Measurements from ENCODE around the gene APOO. TPM values are rescaled to one million over a fixed set of nuclear protein-coding genes. Genes with fewer than 3 reads are reported as not detected.

Gene APOO
- total and polyA plus RNA-seq, 2 of the 4 experiments (the other 2 are of a cell fraction): 9.0 to 14.2 TPM

DNA sequence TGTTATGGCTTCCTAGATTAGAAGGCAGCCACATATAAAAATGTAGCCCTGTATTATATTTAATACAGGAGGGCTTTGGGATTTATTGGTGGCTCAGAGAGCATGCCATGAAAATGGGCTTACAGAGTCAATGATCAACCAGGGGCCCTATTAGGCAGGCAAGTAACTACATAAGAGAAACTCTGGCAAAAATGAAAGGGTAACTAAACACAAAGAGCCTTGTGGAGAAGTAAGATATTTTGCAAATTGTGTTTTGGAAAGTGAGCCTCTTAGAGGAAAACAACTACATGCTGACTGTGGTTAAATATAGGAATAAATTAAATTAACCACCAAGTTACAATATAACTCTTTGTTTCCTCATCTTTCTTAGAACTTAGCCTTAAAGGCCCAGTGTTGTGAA lies 119.2 kb downstream of the APOO start:
- Histone ChIP-seq H2BK15ac (ENCODE audit: low read depth, low read length) (no peak overlapping the region), H3K4ac (ENCODE audit: low read depth, low read length) (no peak overlapping the region), H3K9me3 (ENCODE audit: control insufficient read depth, insufficient read depth, low read length) (no peaks in the 10 kb centered on the region), H2AK5ac (ENCODE audit: low read depth, low read length) (no peak overlapping the region), H3K18ac (ENCODE audit: low read depth, low read length) (no peak overlapping the region), H3K27ac (ENCODE audit: insufficient read depth, low read length) (no peak overlapping the region), H3K56ac (ENCODE audit: extremely low read depth, insufficient read depth, low read length) (no peak overlapping the region), H4K91ac (ENCODE audit: insufficient read depth, low read depth, low read length) (no peak overlapping the region), H4K20me1 (ENCODE audit: insufficient read depth, low read length) (peaks cover 3% of the 10 kb centered on the region; the same call in 1 of the 2 replicates), H3K14ac (replicated peaks; ENCODE audit: low read depth, low read length) (no peak overlapping the region), H3K4me3 (ENCODE audit: insufficient read depth, low read depth, low read length) (no peak overlapping the region), H2BK120ac (ENCODE audit: low read depth, low read length) (no peak overlapping the region), H3K4me1 (ENCODE audit: control insufficient read depth, insufficient read depth, low read length) (no peaks in the 10 kb centered on the region), H3K79me1 (ENCODE audit: low read depth in 1 of 2, low read length in 2 of 2) (peaks cover 0 to 5% of the 10 kb centered on the region in 2 experiments; a peak in 1 of 4 replicates), H3K4me2 (ENCODE audit: low read depth, low read length) (no peak overlapping the region), H3K36me3 (ENCODE audit: control insufficient read depth, insufficient read depth, low read length) (peaks cover 2% of the 10 kb centered on the region; the same call in 1 of the 2 replicates), H4K8ac (ENCODE audit: low read depth in 2 of 2, low read length in 2 of 2) (no peak overlapping the region), H3K9ac (ENCODE audit: low read depth, low read length) (no peak overlapping the region), H3K23ac (ENCODE audit: low read depth, low read length) (no peak overlapping the region), H4K5ac (ENCODE audit: low read depth, low read length) (no peak overlapping the region), H3K9me1 (ENCODE audit: insufficient read depth, low read length) (no peaks in the 10 kb centered on the region), H2AK9ac (replicated peaks; ENCODE audit: low read depth, low read length, poor library complexity) (no peak overlapping the region), H2AFZ (replicated peaks; ENCODE audit: low read length, poor library complexity) (no peak overlapping the region), H2BK20ac (ENCODE audit: low read depth, low read length) (no peak overlapping the region), H3K27me3 (ENCODE audit: control insufficient read depth, insufficient read depth, low read length) (no peaks in the 10 kb centered on the region), H2BK5ac (ENCODE audit: low read depth, low read length, poor library complexity, severe bottlenecking) (no peak overlapping the region)
- intact Hi-C loops (cut with micrococcal nuclease): no loop called here
- dilution Hi-C loops (cut with HindIII; ENCODE audit: low sequenced_read_pairs, unreplicated experiment): no loop called here
- ChIA-PET POLR2A (ENCODE audit: unreplicated experiment) (no interaction called here), CTCF (no interaction called here)
- no TSS peak for BruUV-seq (replicated peaks)
- in situ Hi-C loops (cut with MboI; ENCODE audit: low sequenced_read_pairs): loop anchor here (10.0 kb wide), 1 partner anchor 116 kb away; the partner anchor contains the start of genes APOO and CXorf58
- TF ChIP-seq CHD1 (IDR thresholded peaks at IDR 0.05; ENCODE audit: low read depth, low read length) (no peak), FOS (IDR thresholded peaks at IDR 0.05; ENCODE audit: low read depth, low read length) (no peak), BHLHE40 (IDR thresholded peaks at IDR 0.05; ENCODE audit: low read depth, low read length) (no peak), SMC3 (IDR thresholded peaks at IDR 0.05; ENCODE audit: low read depth, low read length) (no peak), MAFK (IDR thresholded peaks at IDR 0.05; ENCODE audit: low read depth, low read length) (no peak), MAZ (IDR thresholded peaks at IDR 0.05; ENCODE audit: borderline replicate concordance, low read depth, low read length) (no peak), NFE2L2 (IDR thresholded peaks at IDR 0.05; ENCODE audit: low read depth, low read length) (no peak), CEBPB (IDR thresholded peaks at IDR 0.05; ENCODE audit: low read depth, low read length) (no peak), RAD21 (IDR thresholded peaks at IDR 0.05; ENCODE audit: low read length) (no peak), POLR2A (IDR thresholded peaks at IDR 0.05; ENCODE audit: low read depth, low read length) (no peak), RFX5 (IDR thresholded peaks at IDR 0.05; ENCODE audit: low read depth, low read length) (no peak), RCOR1 (IDR thresholded peaks at IDR 0.05; ENCODE audit: insufficient replicate concordance, low read length) (no peak), MXI1 (IDR thresholded peaks at IDR 0.05; ENCODE audit: borderline replicate concordance, low read depth, low read length) (no peak)
- TF ChIP-seq, protein P1, sequence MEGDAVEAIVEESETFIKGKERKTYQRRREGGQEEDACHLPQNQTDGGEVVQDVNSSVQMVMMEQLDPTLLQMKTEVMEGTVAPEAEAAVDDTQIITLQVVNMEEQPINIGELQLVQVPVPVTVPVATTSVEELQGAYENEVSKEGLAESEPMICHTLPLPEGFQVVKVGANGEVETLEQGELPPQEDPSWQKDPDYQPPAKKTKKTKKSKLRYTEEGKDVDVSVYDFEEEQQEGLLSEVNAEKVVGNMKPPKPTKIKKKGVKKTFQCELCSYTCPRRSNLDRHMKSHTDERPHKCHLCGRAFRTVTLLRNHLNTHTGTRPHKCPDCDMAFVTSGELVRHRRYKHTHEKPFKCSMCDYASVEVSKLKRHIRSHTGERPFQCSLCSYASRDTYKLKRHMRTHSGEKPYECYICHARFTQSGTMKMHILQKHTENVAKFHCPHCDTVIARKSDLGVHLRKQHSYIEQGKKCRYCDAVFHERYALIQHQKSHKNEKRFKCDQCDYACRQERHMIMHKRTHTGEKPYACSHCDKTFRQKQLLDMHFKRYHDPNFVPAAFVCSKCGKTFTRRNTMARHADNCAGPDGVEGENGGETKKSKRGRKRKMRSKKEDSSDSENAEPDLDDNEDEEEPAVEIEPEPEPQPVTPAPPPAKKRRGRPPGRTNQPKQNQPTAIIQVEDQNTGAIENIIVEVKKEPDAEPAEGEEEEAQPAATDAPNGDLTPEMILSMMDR (conservative IDR thresholded peaks at IDR 0.05; ENCODE audit: low read depth, low read length): no peak
- TF ChIP-seq, protein P2, sequence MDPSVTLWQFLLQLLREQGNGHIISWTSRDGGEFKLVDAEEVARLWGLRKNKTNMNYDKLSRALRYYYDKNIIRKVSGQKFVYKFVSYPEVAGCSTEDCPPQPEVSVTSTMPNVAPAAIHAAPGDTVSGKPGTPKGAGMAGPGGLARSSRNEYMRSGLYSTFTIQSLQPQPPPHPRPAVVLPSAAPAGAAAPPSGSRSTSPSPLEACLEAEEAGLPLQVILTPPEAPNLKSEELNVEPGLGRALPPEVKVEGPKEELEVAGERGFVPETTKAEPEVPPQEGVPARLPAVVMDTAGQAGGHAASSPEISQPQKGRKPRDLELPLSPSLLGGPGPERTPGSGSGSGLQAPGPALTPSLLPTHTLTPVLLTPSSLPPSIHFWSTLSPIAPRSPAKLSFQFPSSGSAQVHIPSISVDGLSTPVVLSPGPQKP (IDR thresholded peaks at IDR 0.05; ENCODE audit: borderline replicate concordance, low read depth, low read length): no peak
- TF ChIP-seq, protein P3, sequence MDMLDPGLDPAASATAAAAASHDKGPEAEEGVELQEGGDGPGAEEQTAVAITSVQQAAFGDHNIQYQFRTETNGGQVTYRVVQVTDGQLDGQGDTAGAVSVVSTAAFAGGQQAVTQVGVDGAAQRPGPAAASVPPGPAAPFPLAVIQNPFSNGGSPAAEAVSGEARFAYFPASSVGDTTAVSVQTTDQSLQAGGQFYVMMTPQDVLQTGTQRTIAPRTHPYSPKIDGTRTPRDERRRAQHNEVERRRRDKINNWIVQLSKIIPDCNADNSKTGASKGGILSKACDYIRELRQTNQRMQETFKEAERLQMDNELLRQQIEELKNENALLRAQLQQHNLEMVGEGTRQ (IDR thresholded peaks at IDR 0.05; ENCODE audit: low read depth, low read length): no peak
- DNase-seq: no peak
- no peak for ATAC-seq (ENCODE audit: low read depth)
